HG03469 (cell line): ENCODE measurements around the gene ELF3.
"Not testable (repeated sequence)": the region's sequence is repeated elsewhere in the genome, so short reads cannot be mapped to it uniquely, and the experiment has no call there.

ENCODE experiments used
- ATAC-seq: cut with Tn5 transposase; IDR thresholded peaks from one replicate; pipeline ENCODE4 v1.9.1; 2021; ENCODE audit warnings: mild to moderate bottlenecking, moderate library complexity, moderate number of reproducible peaks; ENCODE audit not compliant: unreplicated experiment

Gene ELF3

GRCh38 chr1:202007805-202008489, 2.4 kb upstream of the ELF3 start:
- ATAC-seq, result no peak

- no peak for ATAC-seq
Observed at GRCh38 chr1:202009326-202010179, 834 bp upstream of the ELF3 start.

GRCh38 chr1:202011994-202012393, 1.6 kb downstream of the ELF3 start:
- no peak for ATAC-seq

GRCh38 chr1:202012544-202013478, 2.4 kb downstream of the ELF3 start:
- ATAC-seq, result no peak

GRCh38 chr1:202013603-202014002, 3.2 kb downstream of the ELF3 start:
- no peak for ATAC-seq

GRCh38 chr1:202014060-202014459, 3.7 kb downstream of the ELF3 start:
- no peak for ATAC-seq

GRCh38 chr1:202014915-202015661, 4.7 kb downstream of the ELF3 start:
- ATAC-seq, result no peak

- no peak for ATAC-seq
Observed at GRCh38 chr1:202015662-202015937, 5.2 kb downstream of the ELF3 start.

- no peak for ATAC-seq
Observed at GRCh38 chr1:202016022-202016810, 5.8 kb downstream of the ELF3 start.

- no peak for ATAC-seq
Observed at GRCh38 chr1:202016811-202017748, 6.7 kb downstream of the ELF3 start.

- ATAC-seq, result no peak
Observed at GRCh38 chr1:202017749-202018467, 7.5 kb downstream of the ELF3 start.

GRCh38 chr1:202018468-202019234, 8.3 kb downstream of the ELF3 start:
- no peak for ATAC-seq

- not testable (repeated sequence) for ATAC-seq
Observed at GRCh38 chr1:202019235-202019558, 8.8 kb downstream of the ELF3 start.

- no peak for ATAC-seq
Observed at GRCh38 chr1:202023001-202023433, 12.6 kb downstream of the ELF3 start.

GRCh38 chr1:202029171-202029665, 18.8 kb downstream of the ELF3 start:
- ATAC-seq, result no peak

- no peak for ATAC-seq
Observed at GRCh38 chr1:202029727-202030126, 19.3 kb downstream of the ELF3 start.

GRCh38 chr1:202031796-202032195, 21.4 kb downstream of the ELF3 start:
- no peak for ATAC-seq
